CD4-positive, CD25-positive, alpha-beta regulatory T cell (primary cell): ENCODE data around the gene CPN2. TPM values are rescaled to one million over a fixed set of nuclear protein-coding genes. Genes with fewer than 3 reads are reported as not detected.

ENCODE experiments used
- ATAC-seq, 2 donors: fragments of 150-1000 bp; cut with Tn5 transposase; one replicate each; pipeline ENCODE4 v1.10.0; 2021; ENCODE audit warnings: low read depth in 2 of 2, moderate number of reproducible peaks in 2 of 2, moderate library complexity in 1 of 2
- DNase-seq, 3 donors: peaks; one replicate each; pipeline versions ENCODE4 v3.0.0 to v3.0.0-alpha.2; 2012 to 2022; ENCODE audit warnings: mixed read lengths in 1 of 3
- H3K27ac ChIP-seq: one replicate; pipeline ENCODE4 v1.7.0; 2013; ENCODE audit warnings: mild to moderate bottlenecking, low read length; ENCODE audit not compliant: insufficient read depth, poor library complexity, severe bottlenecking
- H3K27me3 ChIP-seq: one replicate; pipeline ENCODE4 v1.7.0; 2013; ENCODE audit warnings: low read length; ENCODE audit not compliant: control insufficient read depth, insufficient read depth
- H3K36me3 ChIP-seq: one replicate; pipeline ENCODE4 v1.7.0; 2013; ENCODE audit warnings: mild to moderate bottlenecking, low read length, moderate library complexity; ENCODE audit not compliant: control insufficient read depth, insufficient read depth
- H3K4me1 ChIP-seq: 2 replicates; pipeline ENCODE4 v1.7.0; 2013; ENCODE audit warnings: mild to moderate bottlenecking, low read length; ENCODE audit not compliant: insufficient read depth, control insufficient read depth, poor library complexity, severe bottlenecking
- H3K4me3 ChIP-seq: one replicate; pipeline ENCODE4 v1.7.0; 2013; ENCODE audit warnings: low read depth, mild to moderate bottlenecking, low read length, moderate library complexity
- H3K9me3 ChIP-seq, 2 experiments: 1 replicate in 1 of 2; 2 replicates in 1 of 2; pipeline ENCODE4 v1.7.0; 2013; ENCODE audit warnings: low read length in 2 of 2, mild to moderate bottlenecking in 1 of 2, moderate library complexity in 1 of 2; ENCODE audit not compliant: control insufficient read depth in 2 of 2
- H3K27ac Mint-ChIP-seq, 3 donors: one replicate each; pipeline ENCODE4 v1.8.0; 2020 to 2022; ENCODE audit warnings: mild to moderate bottlenecking in 3 of 3, mixed read lengths in 3 of 3, moderate library complexity in 2 of 3
- H3K27me3 Mint-ChIP-seq: one replicate; pipeline ENCODE4 v1.8.0; 2022; ENCODE audit warnings: mild to moderate bottlenecking, mixed read lengths
- H3K36me3 Mint-ChIP-seq: one replicate; pipeline ENCODE4 v1.8.0; 2020; ENCODE audit warnings: mixed read lengths
- H3K4me1 Mint-ChIP-seq, 4 donors: one replicate each; pipeline ENCODE4 v1.8.0; 2020 to 2022; ENCODE audit warnings: mixed read lengths in 4 of 4, mild to moderate bottlenecking in 1 of 4
- H3K4me3 Mint-ChIP-seq, 4 donors: one replicate each; pipeline ENCODE4 v1.8.0; 2020 to 2022; ENCODE audit warnings: mild to moderate bottlenecking in 4 of 4, mixed read lengths in 4 of 4, moderate library complexity in 3 of 4
- H3K9me3 Mint-ChIP-seq, 7 donors: one replicate each; pipeline ENCODE4 v1.8.0; 2020 to 2022; ENCODE audit warnings: mixed read lengths in 7 of 7, mild to moderate bottlenecking in 3 of 7, moderate library complexity in 2 of 7
- polyA plus RNA-seq, 4 donors: library from polyadenylated mRNA; unstranded; fragments of 300-500 nt; fragmentation: Illumina TruSeq; gene quantifications; one replicate each; pipeline ENCODE4 v1.2.3, GENCODE V29; 2021
- total RNA-seq: library from RNA; stranded (reverse); gene quantifications from one replicate; pipeline ENCODE4 v1.2.3, GENCODE V29; 2022

The CPN2 gene
- total and polyA plus RNA-seq, 5 donors from 2014 or later: not detected

- H3K27me3 Mint-ChIP-seq: peaks cover 44% of the 10 kb centered on the region
- ATAC-seq (peak; percentile 54 to 70), DNase-seq (peak in 2 of 3 donors; percentile 41 to 92)
- H3K36me3 ChIP-seq: no peaks in the 10 kb centered on the region
- peaks cover 30% of the 10 kb centered on the region for H3K4me1 ChIP-seq
- peaks cover 0 to 2% (median 1%) of the 10 kb centered on the region in 7 donors for H3K9me3 Mint-ChIP-seq
- no peak overlapping the region for H3K4me3 ChIP-seq
- H3K27ac Mint-ChIP-seq: no peak overlapping the region
- H3K4me3 Mint-ChIP-seq: peak overlapping the region; percentile 53 to 84 (median 80)
- H3K27ac ChIP-seq: no peak overlapping the region
- peaks cover 16 to 46% (median 30%) of the 10 kb centered on the region in 4 donors for H3K4me1 Mint-ChIP-seq
- H3K36me3 Mint-ChIP-seq: no peaks in the 10 kb centered on the region
- peaks cover 16% of the 10 kb centered on the region for H3K27me3 ChIP-seq
- H3K9me3 ChIP-seq: peaks cover 2% of the 10 kb centered on the region in 2 experiments
Measured at GRCh38 chr3:194395778-194396538, 44.8 kb upstream of the CPN2 start.

GRCh38 chr3:194395212-194395611, 44.1 kb upstream of the CPN2 start:
- peaks cover 30% of the 10 kb centered on the region for H3K4me1 ChIP-seq
- H3K36me3 ChIP-seq: no peaks in the 10 kb centered on the region
- H3K27me3 Mint-ChIP-seq: peaks cover 50% of the 10 kb centered on the region
- no peak overlapping the region for H3K4me3 ChIP-seq
- no peaks in the 10 kb centered on the region for H3K36me3 Mint-ChIP-seq
- no peak for ATAC-seq
- H3K27ac ChIP-seq: no peak overlapping the region
- peak overlapping the region in 1 of 3 donors; percentile 94 for H3K27ac Mint-ChIP-seq
- peak overlapping the region in 3 of 4 donors; percentile 46 to 82 (median 53) for H3K4me3 Mint-ChIP-seq
- peaks cover 16% of the 10 kb centered on the region for H3K27me3 ChIP-seq
- DNase-seq: peak in 1 of 3 donors; percentile 34
- H3K4me1 Mint-ChIP-seq: peaks cover 16 to 45% (median 30%) of the 10 kb centered on the region in 4 donors
- peaks cover 5 to 6% of the 10 kb centered on the region in 2 experiments for H3K9me3 ChIP-seq
- H3K9me3 Mint-ChIP-seq: peaks cover 0 to 8% (median 1%) of the 10 kb centered on the region in 7 donors

GRCh38 chr3:194392576-194392975, 41.4 kb upstream of the CPN2 start:
- no peak overlapping the region for H3K4me3 Mint-ChIP-seq
- no peak overlapping the region for H3K27ac Mint-ChIP-seq
- H3K4me3 ChIP-seq: no peak overlapping the region
- DNase-seq (no peak), ATAC-seq (no peak)
- no peak overlapping the region for H3K27ac ChIP-seq
- no peaks in the 10 kb centered on the region for H3K36me3 Mint-ChIP-seq
- H3K4me1 ChIP-seq: peaks cover 16% of the 10 kb centered on the region
- H3K9me3 ChIP-seq: peaks cover 5 to 6% of the 10 kb centered on the region in 2 experiments
- H3K36me3 ChIP-seq: no peaks in the 10 kb centered on the region
- H3K27me3 Mint-ChIP-seq: peaks cover 45% of the 10 kb centered on the region
- H3K9me3 Mint-ChIP-seq: peaks cover 0 to 8% (median 1%) of the 10 kb centered on the region in 7 donors
- H3K4me1 Mint-ChIP-seq: peaks cover 3 to 24% (median 13%) of the 10 kb centered on the region in 4 donors
- peaks cover 8% of the 10 kb centered on the region for H3K27me3 ChIP-seq

- Histone ChIP-seq H3K27ac (no peak overlapping the region), H3K4me3 (no peak overlapping the region), H3K27me3 (peaks cover 7% of the 10 kb centered on the region), H3K36me3 (no peaks in the 10 kb centered on the region), H3K9me3 (peaks cover 5 to 6% of the 10 kb centered on the region in 2 experiments), H3K4me1 (no peaks in the 10 kb centered on the region)
- Mint-ChIP-seq H3K27me3 (peaks cover 38% of the 10 kb centered on the region), H3K27ac (no peak overlapping the region), H3K36me3 (no peaks in the 10 kb centered on the region), H3K9me3 (peaks cover 0 to 8% (median 1%) of the 10 kb centered on the region in 7 donors), H3K4me3 (no peak overlapping the region), H3K4me1 (peaks cover 0 to 10% (median 5%) of the 10 kb centered on the region in 4 donors)
- DNase-seq (no peak), ATAC-seq (no peak)
Measured at GRCh38 chr3:194390835-194391234, 39.7 kb upstream of the CPN2 start.

- peaks cover 28% of the 10 kb centered on the region for H3K27me3 Mint-ChIP-seq
- H3K9me3 Mint-ChIP-seq: peaks cover 0 to 8% (median 1%) of the 10 kb centered on the region in 7 donors
- Histone ChIP-seq H3K4me3 (no peak overlapping the region), H3K27ac (no peak overlapping the region), H3K9me3 (peaks cover 5 to 6% of the 10 kb centered on the region in 2 experiments), H3K36me3 (no peaks in the 10 kb centered on the region), H3K4me1 (no peaks in the 10 kb centered on the region), H3K27me3 (peaks cover 3% of the 10 kb centered on the region)
- DNase-seq (no peak), ATAC-seq (no peak)
- H3K4me3 Mint-ChIP-seq: no peak overlapping the region
- H3K4me1 Mint-ChIP-seq: peaks cover 0 to 2% (median 0%) of the 10 kb centered on the region in 4 donors
- no peak overlapping the region for H3K27ac Mint-ChIP-seq
- no peaks in the 10 kb centered on the region for H3K36me3 Mint-ChIP-seq
Measured at GRCh38 chr3:194389269-194389668, 38.1 kb upstream of the CPN2 start.

- Mint-ChIP-seq H3K36me3 (no peaks in the 10 kb centered on the region), H3K9me3 (peaks cover 0 to 8% (median 1%) of the 10 kb centered on the region in 7 donors), H3K27ac (no peak overlapping the region)
Measured at GRCh38 chr3:194387926-194388418, 36.8 kb upstream of the CPN2 start.

GRCh38 chr3:194387276-194387675, 36.1 kb upstream of the CPN2 start:
- H3K9me3 ChIP-seq: peaks cover 5 to 6% of the 10 kb centered on the region in 2 experiments
- H3K27ac ChIP-seq: no peak overlapping the region
- H3K9me3 Mint-ChIP-seq: peaks cover 0 to 8% (median 1%) of the 10 kb centered on the region in 7 donors
- H3K36me3 ChIP-seq: no peaks in the 10 kb centered on the region
- H3K27me3 Mint-ChIP-seq: peaks cover 23% of the 10 kb centered on the region
- no peak for DNase-seq
- H3K4me1 ChIP-seq: no peaks in the 10 kb centered on the region
- no peaks in the 10 kb centered on the region for H3K4me1 Mint-ChIP-seq
- no peaks in the 10 kb centered on the region for H3K36me3 Mint-ChIP-seq
- no peak for ATAC-seq
- H3K4me3 ChIP-seq: no peak overlapping the region
- peaks cover 3% of the 10 kb centered on the region for H3K27me3 ChIP-seq
- no peak overlapping the region for H3K27ac Mint-ChIP-seq
- H3K4me3 Mint-ChIP-seq: no peak overlapping the region

More at GRCh38 chr3:194387926-194388418, 36.8 kb upstream of the CPN2 start:
- DNase-seq (no peak), ATAC-seq (no peak)
- Mint-ChIP-seq H3K4me3 (no peak overlapping the region), H3K4me1 (peaks cover 0 to 2% (median 0%) of the 10 kb centered on the region in 4 donors), H3K27me3 (peaks cover 23% of the 10 kb centered on the region)
- H3K27me3 ChIP-seq: peaks cover 3% of the 10 kb centered on the region
- no peaks in the 10 kb centered on the region for H3K4me1 ChIP-seq
- no peak overlapping the region for H3K4me3 ChIP-seq
- peaks cover 5 to 6% of the 10 kb centered on the region in 2 experiments for H3K9me3 ChIP-seq
- H3K36me3 ChIP-seq: no peaks in the 10 kb centered on the region
- no peak overlapping the region for H3K27ac ChIP-seq
